Measurements from ENCODE around the gene ANKRD31.

- TF ChIP-seq CTCF (IDR thresholded peaks at IDR 0.05) (no peak), POLR2AphosphoS5 (IDR thresholded peaks at IDR 0.05) (no peak), POLR2A (IDR thresholded peaks at IDR 0.05) (no peak)
Observed at GRCh38 chr5:75234251-75234650, 2.4 kb downstream of the ANKRD31 start.

Measured in prostate gland (tissue), 2 donors.